Activated CD4-positive, alpha-beta T cell treated with anti-CD3 and anti-CD28 coated beads, Interleukin-2, Interleukin-4, amounts not matched to agents 100 ng/mL and 50 ng/mL, durations not matched to agents 16 hours and 8 hours (primary cell): ENCODE results near the gene ERLIN1.
"Not testable (repeated sequence)": the region's sequence is repeated elsewhere in the genome, so short reads cannot be mapped to it uniquely, and the experiment has no call there.

Experiments used
- DNase-seq: peaks from one replicate; pipeline ENCODE4 v3.0.0-alpha.2; 2020; ENCODE audit warnings: low spot score

ERLIN1 gene

DNA sequence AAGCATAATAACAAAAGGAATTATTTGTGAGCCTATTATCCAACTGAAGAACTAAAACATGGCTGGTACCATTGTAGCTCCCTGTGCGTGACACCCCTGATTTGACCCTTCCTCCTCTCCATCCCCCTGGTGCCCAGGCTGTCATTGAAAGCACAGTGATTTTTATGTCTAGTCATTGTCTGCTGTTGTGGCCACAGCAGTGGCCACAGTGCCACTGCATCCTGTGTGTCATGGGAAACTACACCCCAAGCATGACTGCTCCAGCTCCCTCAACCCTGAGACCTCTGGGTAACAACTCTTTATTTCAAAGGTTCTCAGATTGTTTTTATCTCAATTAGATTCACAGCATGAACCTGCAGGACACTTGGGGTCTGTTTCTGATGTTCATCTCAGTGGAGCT lies 52.0 kb downstream of the ERLIN1 start:
- DNase-seq: no peak

DNA sequence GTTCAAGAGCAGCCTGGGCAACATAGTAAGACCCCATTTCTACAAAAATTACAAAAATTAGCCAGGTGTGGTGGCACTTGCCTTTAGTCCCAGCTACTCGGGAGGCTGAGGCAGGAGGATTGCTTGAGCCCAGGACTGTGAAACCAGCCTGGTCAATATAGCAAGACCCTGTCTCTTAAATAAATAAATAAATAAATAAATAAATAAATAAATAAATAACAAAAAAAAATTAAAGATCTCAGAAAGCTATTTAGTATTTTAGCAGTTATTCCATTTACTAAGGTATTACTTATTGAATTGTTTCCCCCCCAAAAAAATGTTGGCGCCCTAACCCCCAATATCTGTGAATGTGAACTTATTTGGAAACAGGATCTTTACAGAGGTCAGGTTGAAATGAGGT lies 53.4 kb downstream of the ERLIN1 start:
- no peak for DNase-seq

DNA sequence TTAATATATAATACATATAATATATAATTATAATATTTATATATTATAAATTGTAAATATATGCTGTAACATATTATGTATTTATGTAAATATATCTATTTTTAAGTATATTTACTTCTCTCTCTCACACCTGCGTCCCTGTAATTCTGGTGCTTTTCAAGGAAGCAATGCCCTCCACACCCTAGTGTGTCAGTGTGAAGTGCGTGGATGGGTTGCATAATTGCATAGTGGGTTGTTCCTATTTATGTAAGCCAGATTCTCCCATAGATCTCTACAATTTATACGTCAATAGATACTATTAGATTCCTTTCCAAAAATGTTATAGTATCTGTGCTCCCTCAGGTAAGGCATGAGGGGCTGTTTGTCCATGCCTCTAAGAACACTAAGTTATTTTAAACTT lies 54.3 kb downstream of the ERLIN1 start:
- no peak for DNase-seq

DNA sequence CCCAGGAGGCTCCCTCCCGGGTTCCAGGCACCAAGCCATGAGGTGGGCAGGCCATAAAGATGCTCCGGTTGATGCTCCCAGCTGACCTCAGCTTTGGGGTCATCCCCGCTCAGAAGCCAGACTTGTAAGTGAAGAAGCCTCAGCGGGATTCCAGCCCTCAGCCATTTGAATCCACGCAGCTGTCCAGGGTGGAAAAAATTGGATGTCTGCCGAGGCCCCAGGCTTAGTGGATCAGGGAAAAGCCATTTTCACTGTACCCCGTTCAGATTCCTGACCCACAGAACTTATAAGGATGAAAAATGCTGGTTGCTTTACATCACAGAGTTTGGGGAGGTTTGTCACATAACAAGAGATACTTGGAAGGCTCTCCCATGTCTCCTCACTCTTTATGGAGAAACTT lies 55.0 kb downstream of the ERLIN1 start:
- DNase-seq: no peak

DNA sequence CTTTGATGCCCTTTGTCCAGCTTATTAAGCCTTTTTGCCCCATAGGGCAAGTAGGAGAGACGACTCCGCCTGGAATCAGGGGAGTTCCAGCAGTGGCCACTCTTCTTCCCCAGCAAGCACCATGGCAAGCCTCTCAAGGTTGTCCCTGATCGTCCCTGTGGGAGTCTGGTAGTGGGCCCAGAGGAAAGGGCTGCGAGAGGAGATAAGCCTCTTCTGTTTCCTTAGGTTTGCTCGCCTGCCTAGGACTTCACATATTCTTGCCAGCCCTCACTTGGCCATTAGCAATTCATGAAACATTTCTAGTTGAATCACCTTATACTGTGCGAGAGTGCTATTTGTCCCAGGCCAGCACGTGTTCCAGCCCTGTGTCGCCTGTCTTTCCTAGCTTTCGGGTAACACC lies 56.4 kb downstream of the ERLIN1 start:
- no peak for DNase-seq

DNA sequence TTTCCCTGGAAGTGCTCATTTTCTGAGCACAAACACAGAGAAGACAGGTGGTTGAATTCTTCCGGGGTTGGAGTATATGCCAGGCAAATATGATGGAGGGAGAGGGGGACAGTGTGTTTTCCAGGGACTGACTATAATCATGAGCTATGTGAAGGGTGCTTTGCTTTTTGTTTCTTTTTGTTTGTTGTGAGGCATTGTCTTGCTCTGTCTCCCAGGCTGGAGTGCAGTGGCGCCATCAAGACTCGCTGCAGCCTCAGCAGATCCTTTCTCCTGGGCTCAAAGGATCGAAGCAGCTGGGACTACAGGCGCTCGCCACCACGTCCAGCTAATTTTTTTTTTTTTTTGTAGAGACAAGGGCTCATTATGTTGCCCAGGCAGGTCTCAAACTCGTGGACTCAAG lies 56.9 kb downstream of the ERLIN1 start:
- no peak for DNase-seq

DNA sequence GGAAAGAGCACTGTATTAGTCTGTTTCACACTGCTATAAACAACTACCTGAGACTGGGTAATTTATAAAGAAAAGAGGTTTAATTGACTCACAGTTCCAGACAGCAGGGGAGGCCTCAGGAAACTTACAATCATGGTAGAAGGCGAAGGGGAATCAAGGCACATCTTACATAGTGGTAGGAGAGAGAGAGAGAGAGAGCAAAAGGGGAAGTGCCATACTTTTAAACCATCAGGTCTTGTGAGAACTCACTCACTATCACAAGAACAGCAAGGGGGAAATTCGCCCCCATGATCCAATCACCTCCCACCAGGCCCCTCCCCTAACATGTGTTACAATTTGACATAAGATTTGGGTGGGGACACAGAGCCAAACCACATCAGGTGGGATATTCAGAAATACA lies 60.5 kb downstream of the ERLIN1 start:
- not testable (repeated sequence) for DNase-seq

DNA sequence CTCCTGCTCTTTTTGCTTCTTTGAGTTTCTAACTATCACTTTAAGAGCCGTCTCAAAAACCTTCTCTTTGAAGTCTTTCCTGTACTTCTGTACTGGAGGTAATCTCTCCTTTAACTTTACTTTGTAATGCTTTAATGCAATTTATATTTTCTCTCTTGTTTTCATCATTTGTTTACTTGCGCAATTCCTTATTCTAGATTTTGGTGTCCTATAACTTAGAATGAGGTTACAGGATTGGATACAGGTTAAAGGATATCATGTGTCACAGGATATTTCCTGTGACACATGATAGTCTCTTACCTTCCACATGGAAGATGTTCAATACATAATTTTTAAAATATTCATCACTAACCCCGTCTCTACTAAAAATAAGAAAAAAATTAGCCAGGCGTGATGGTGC lies 61.7 kb downstream of the ERLIN1 start:
- DNase-seq: no peak

DNA sequence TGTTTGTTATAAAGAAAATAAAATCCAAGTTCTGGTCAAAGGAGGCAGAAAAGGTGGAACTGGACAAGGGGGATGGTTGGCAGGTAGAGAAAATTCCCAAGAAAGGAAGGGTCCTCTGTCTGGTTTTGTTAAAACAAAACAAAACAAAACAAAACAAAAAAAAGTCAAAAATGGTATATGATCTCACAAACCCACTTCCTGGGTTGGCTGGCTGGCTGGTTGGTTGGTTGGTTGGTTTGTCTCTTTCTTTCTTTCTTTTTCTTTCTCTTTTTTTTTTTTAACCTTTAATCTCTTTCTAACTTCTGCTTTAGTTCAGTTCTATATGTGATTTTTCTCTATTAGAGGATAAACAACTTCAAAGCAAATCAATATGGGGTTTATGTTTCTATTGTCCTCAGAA lies 63.0 kb downstream of the ERLIN1 start:
- no peak for DNase-seq

DNA sequence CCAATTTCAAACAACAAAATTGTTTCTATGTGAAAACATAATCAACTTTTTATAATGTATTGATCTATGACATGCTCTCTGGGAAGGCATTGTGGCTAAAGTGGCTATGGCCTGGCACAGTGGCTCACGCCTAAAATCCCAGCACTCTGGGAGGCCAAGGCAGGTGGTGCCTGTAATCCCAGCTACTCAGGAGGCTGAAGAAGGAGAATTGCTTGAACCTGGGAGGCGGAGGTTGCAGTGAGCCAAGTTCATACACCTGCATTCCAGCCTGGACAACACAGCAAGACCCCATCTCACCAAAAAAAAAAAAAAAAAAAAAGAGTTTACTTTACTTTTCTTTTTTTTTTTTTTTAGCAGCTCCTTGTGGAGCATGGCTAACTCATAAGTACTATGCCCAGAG lies 65.3 kb downstream of the ERLIN1 start:
- no peak for DNase-seq

DNA sequence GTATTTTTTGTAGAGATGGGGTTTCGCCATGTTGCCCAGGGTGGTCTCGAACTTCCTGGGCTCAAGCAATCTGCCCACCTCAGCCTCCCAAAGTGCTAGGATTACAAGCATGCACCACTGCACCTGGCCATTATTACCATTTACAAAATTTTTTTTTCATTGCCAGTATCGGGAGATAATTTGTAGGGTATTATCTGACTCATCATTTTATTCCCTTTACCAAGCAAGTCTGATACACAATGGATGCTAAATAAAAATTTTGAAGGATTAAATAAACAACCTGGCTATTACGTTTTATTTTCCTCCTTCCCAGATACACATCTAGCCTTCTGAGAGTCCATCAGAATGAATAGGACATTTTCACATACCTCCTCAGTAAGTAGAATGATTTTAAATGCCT lies 66.1 kb downstream of the ERLIN1 start:
- no peak for DNase-seq

DNA sequence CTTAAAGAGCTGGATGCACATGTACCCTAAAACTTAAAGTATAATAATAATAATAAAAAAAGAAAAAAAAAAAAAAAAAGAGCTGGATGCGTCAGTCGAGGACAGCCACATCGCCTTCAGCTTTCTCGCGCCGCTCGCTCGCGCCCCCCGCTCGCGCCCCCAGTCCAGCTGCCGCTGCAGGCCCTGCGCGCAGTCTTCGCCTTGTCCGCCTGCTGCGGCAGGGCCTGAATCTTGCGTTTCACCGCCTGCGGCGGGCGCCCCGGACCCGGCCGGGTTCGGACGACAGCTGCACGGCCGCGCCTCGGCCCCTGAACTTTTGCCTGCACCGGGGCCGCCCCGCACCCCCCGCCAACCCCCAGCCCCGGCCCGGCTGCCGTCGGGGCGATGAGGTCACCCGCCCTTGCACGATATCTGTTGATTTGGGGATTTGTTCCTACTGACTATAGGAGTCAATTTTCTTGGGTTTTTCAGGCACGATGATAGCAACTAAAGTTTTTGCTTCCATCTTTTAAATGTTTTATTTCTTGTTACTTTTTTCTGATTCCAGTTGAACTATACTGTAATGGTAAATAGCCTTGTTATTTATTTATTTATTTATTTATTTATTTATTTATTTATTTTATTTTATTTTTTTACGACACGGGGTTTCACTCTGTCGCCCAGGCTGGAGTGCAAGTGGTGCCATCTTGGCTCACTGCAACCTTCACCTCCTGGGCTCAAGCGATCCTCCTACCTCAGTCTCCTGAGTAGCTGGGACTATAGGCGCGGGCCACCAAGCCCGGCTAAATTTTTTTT lies 70.7 kb downstream of the ERLIN1 start:
- no peak for DNase-seq

DNA sequence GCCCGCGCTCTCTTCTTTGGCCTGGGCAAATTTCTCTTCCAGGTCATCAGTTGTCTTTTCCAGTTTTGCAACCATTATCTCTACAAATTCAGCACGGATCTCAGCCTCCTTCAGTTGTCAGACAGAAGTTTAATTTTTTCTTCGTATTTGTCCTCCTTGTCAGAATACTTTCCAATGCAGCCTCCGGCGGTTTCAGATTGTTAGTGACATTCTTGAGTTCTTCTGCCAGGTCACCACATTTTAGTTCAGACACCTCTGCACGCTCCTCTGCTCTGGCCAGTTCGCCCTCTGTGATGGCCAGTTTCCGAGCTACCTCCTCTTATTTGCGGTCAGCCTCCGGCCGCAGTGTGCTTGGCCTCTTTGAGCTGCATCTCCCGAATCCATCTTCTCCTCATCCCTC lies 71.4 kb downstream of the ERLIN1 start:
- no peak for DNase-seq

DNA sequence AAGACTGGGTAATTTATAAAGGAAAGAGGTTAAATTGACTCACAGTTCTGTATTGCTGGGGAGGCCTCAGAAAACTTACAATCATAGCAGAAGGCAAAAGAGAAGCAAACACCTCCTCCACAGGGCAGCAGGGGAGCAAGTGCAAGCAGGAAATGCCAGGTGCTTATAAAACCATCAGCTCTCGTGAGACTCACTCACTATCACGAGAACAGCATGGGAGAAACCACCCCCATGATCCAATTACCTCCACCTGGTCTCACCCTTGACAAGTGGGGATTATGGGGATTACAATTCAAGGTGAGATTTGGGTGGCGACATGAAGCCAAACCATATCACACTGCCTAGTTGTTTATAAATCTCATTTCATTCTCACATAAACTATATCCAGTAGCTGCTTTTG lies 76.2 kb downstream of the ERLIN1 start:
- no peak for DNase-seq

DNA sequence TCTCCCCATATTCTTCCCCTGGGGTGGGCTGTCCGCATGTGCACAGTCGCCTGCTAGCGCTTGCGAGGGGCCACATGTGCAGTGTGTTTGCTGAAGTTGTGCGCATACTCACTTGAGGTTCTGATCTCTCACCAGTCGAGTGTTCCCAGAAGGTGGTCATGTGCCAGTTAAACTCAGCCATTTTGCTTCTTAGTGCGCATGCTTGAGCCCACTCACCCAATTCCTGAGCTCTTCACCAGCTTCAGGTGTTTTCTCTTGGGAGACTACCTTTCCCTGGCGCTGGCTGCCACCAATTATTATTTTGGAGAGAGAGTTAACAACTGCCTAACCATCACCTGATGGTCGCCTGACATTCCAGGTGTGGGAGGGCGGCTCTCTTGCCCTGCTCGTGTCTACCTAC lies 79.0 kb downstream of the ERLIN1 start:
- no peak for DNase-seq

DNA sequence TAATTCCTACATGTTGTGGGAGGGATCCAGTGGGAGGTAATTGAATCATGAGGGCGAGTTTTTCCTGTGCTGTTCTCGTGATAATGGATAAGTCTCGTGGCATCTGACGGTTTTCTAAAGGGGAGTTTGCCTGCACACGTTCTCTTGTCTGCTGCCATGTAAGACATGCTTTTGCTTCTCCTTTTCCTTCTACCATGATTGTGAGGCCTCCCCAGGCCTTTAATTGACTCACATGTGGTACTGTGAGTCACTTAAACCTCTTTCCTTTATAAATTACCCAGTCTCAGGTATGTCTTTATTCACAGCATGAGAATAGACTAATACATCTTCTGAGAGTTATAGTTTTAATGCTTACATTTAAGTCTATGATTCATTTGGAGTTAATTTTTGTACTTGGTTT lies 81.5 kb downstream of the ERLIN1 start:
- DNase-seq: no peak

DNA sequence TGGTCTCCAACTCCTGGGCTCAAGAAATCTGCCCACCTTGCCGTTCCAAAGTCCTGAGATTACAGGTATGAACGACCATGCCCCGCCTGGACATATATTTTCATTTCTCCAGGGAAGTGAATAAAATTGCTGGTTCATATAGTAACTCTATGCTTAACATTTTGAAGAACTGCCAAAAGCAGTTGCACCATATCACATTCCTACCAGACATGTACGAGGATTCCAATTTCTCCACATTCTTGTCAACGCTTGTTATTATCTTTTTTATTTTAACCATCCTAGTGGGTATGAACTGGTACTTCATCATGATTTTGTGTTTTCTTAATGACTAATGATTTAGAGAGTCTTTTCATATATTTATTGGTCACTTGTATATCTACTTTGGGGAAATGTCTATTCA lies 82.2 kb downstream of the ERLIN1 start:
- DNase-seq: no peak

DNA sequence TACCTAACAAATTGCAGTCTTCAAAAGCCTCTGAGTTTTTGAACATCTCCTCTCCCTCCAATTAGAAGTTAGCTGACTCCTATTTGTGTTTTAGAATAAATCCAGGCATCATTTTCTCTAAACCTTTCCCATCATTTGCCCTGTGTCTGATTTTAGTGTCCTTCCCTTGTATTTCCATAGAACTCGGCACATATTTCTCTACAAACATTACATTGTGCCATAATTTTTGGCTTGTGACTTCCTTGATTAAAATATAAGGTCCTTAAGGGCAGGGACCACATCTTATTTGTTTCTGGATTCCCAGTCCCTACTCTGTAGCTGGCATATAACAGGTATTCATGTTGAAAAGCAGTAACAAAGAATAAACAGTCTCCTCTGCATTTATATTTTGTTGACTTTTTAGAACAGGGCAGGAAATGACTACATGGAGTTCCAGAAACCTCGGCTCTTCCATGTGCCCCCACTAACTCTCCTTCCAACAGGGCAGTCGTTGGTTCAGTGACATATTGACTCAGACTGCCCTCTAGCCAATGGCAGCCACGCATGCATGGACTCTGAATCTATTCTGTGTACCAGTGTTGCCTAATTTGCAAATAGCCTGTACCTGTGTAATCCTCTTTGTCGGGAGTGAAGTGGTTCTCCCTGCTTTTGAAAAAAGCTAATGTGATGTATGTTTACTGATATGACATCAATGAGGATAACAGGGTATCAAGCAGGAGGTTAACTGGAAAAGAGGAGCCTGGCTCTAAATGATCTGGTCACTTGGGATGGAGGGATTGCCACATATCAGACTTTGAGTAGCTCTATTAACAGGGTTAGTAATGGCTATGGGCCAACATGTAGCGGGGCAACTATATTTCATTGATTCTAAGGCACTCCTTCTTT lies 84.4 kb downstream of the ERLIN1 start:
- no peak for DNase-seq

DNA sequence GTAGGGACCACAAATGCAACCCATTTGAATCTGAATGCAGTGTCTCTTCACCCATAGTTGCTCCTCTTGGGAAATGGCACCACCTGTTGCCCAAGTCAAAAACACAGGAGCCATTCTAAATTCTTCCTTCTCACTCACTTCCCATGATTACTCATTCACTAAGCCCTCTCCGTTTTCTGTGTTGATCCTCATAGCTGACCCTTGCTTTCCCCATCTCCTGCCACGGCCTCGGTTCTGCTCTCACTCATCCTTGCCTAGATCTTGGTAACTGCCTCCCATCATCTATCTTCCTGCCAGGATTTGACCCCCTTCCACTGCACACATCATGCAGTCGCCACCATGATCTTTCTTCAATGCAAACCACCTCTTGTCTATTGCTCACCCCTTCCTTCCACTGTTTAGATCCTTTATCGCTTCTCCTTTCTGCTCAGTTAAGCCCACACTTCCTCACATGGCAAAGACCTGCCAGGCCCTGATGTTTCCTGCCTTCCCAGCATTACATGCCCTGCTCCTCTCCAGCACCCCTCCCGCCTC lies 85.1 kb downstream of the ERLIN1 start:
- no peak for DNase-seq
